Neural cell (in vitro differentiated cells): ENCODE data around the gene CA6. TPM values are rescaled to one million over a fixed set of nuclear protein-coding genes. Genes with fewer than 3 reads are reported as not detected.

Experiments used
- H2AFZ ChIP-seq: fragments of 200-600, 300-800 bp; sonication (generic), shearing (Covaris generic); 2 replicates; pipeline ENCODE4 v1.6.0; 2014; ENCODE audit warnings: low read depth, mild to moderate bottlenecking, antibody characterized with exemption, low read length, moderate library complexity
- H3F3A ChIP-seq: fragments of 200-600 bp; shearing (Covaris generic); 2 replicates; pipeline ENCODE4 v1.6.1; 2016; ENCODE audit warnings: mild to moderate bottlenecking, moderate library complexity, mixed read lengths, antibody characterized with exemption, low read length; ENCODE audit not compliant: insufficient read depth, poor library complexity, severe bottlenecking
- H3K27ac ChIP-seq: fragments of 200-600, 300-800 bp; sonication (generic), shearing (Covaris generic); 2 replicates; pipeline ENCODE4 v1.5.1; 2014; ENCODE audit warnings: mild to moderate bottlenecking, low read length, moderate library complexity
- H3K27me3 ChIP-seq: fragments of 300-800, 200-600 bp; sonication (generic), shearing (Covaris generic); 2 replicates; pipeline ENCODE4 v1.6.0; 2014; ENCODE audit warnings: mild to moderate bottlenecking, low read depth, low read length, moderate library complexity; ENCODE audit not compliant: insufficient read depth
- H3K36me3 ChIP-seq: fragments of 300-800, 200-600 bp; sonication (generic), shearing (Covaris generic); 2 replicates; pipeline ENCODE4 v1.5.1; 2014; ENCODE audit warnings: mild to moderate bottlenecking, antibody characterized with exemption, low read length, moderate library complexity; ENCODE audit not compliant: insufficient read depth
- H3K4me2 ChIP-seq: fragments of 300-800, 200-600 bp; sonication (generic), shearing (Covaris generic); 2 replicates; pipeline ENCODE4 v1.6.0; 2014; ENCODE audit warnings: mild to moderate bottlenecking, low read length
- H3K4me3 ChIP-seq: fragments of 300-800, 200-600 bp; sonication (generic), shearing (Covaris generic); 2 replicates; pipeline ENCODE4 v1.5.1; 2014; ENCODE audit warnings: mild to moderate bottlenecking, low read length, moderate library complexity
- H3K79me2 ChIP-seq: fragments of 200-600 bp; shearing (Covaris generic); replicated peaks from 2 replicates; pipeline ENCODE4 v1.6.0; 2014; ENCODE audit warnings: mild to moderate bottlenecking, low read length, moderate library complexity; ENCODE audit not compliant: insufficient read depth
- H3K9ac ChIP-seq: fragments of 300-800, 200-600 bp; sonication (generic), shearing (Covaris generic); 2 replicates; pipeline ENCODE4 v1.6.1; 2016; ENCODE audit warnings: mild to moderate bottlenecking, low read length, mixed read lengths
- H3K9me2 ChIP-seq: fragments of 200-600 bp; shearing (Covaris generic); 2 replicates; pipeline ENCODE4 v1.6.1; 2016; ENCODE audit warnings: mild to moderate bottlenecking, low read length, mixed read lengths; ENCODE audit not compliant: insufficient read depth
- H3K9me3 ChIP-seq: fragments of 200-600, 300-800 bp; sonication (generic), shearing (Covaris generic); 2 replicates; pipeline ENCODE4 v1.6.1; 2016; ENCODE audit warnings: mild to moderate bottlenecking, mixed run types, low read length, moderate library complexity, mixed read lengths
- H4K20me1 ChIP-seq: fragments of 200-600 bp; shearing (Covaris generic); 2 replicates; pipeline ENCODE4 v1.6.1; 2016; ENCODE audit warnings: mild to moderate bottlenecking, mixed run types; ENCODE audit not compliant: insufficient read depth
- CTCF ChIP-seq: fragments of 450-650 bp; IDR thresholded peaks from 2 replicates; pipeline ENCODE4 v1.5.1; 2014; ENCODE audit warnings: antibody characterized with exemption, mild to moderate bottlenecking, moderate library complexity; ENCODE audit not compliant: poor library complexity, severe bottlenecking
- EP300 ChIP-seq: fragments of 450-650 bp; conservative IDR thresholded peaks from 2 replicates; pipeline ENCODE4 v1.6.1; 2014; ENCODE audit warnings: antibody characterized with exemption, mild to moderate bottlenecking, moderate library complexity; ENCODE audit not compliant: poor library complexity, severe bottlenecking
- EZH2 ChIP-seq: fragments of 200-600, 300-800 bp; shearing (Covaris generic), sonication (generic); IDR thresholded peaks from 2 replicates; pipeline ENCODE4 v1.6.1; 2014; ENCODE audit warnings: antibody characterized with exemption, low read length, borderline replicate concordance, mild to moderate bottlenecking; ENCODE audit not compliant: insufficient read depth, poor library complexity, severe bottlenecking
- MXI1 ChIP-seq: fragments of 450-650 bp; conservative IDR thresholded peaks from 2 replicates; pipeline ENCODE4 v1.6.1; 2014; ENCODE audit warnings: antibody characterized with exemption, mild to moderate bottlenecking; ENCODE audit not compliant: poor library complexity, severe bottlenecking
- POLR2AphosphoS5 ChIP-seq: IDR thresholded peaks from 2 replicates; pipeline ENCODE4 v1.6.1; 2012
- RAD21 ChIP-seq: fragments of 450-650 bp; conservative IDR thresholded peaks from 2 replicates; pipeline ENCODE4 v1.6.1; 2014; ENCODE audit warnings: antibody characterized with exemption, mild to moderate bottlenecking, moderate library complexity
- REST ChIP-seq: IDR thresholded peaks from 2 replicates; pipeline ENCODE4 v1.6.1; 2012; ENCODE audit warnings: borderline replicate concordance
- SMC3 ChIP-seq: fragments of 450-650 bp; conservative IDR thresholded peaks from 2 replicates; pipeline ENCODE4 v1.6.1; 2014; ENCODE audit warnings: antibody characterized with exemption, mild to moderate bottlenecking, moderate library complexity; ENCODE audit not compliant: poor library complexity
- TAF1 ChIP-seq: IDR thresholded peaks from 2 replicates; pipeline ENCODE4 v1.6.1; 2012; ENCODE audit warnings: low read depth
- polyA plus RNA-seq: library from polyadenylated mRNA; depleted of rRNA; stranded (reverse); fragments of >200 nt; gene quantifications from 2 replicates; pipeline ENCODE4 v1.2.3, GENCODE V29; 2014

CA6 gene
- polyA plus RNA-seq, 1 donor from 2014 or later, result not detected

GRCh38 chr1:8962812-8963530 is 17.3 kb downstream of the CA6 start:
- Histone ChIP-seq H2AFZ (no peak overlapping the region), H4K20me1 (no peaks in the 10 kb centered on the region), H3K9me2 (no peaks in the 10 kb centered on the region), H3K4me2 (no peak overlapping the region), H3K27ac (no peak overlapping the region), H3K79me2 (no peaks in the 10 kb centered on the region), H3K4me3 (no peak overlapping the region), H3K9me3 (no peaks in the 10 kb centered on the region), H3K36me3 (no peaks in the 10 kb centered on the region), H3F3A (no peaks in the 10 kb centered on the region), H3K27me3 (no peaks in the 10 kb centered on the region), H3K9ac (no peak overlapping the region)
- TF ChIP-seq RAD21, result no peak
- no peak for TF ChIP-seq POLR2AphosphoS5
- TF ChIP-seq MXI1, result no peak
- no peak for TF ChIP-seq SMC3
- TF ChIP-seq EZH2, result no peak

GRCh38 chr1:8963963-8964362 is 18.3 kb downstream of the CA6 start:
- H3K9me2 ChIP-seq, result no peaks in the 10 kb centered on the region
- H3K36me3 ChIP-seq, result no peaks in the 10 kb centered on the region
- H3K9ac ChIP-seq, result no peak overlapping the region
- H3K27me3 ChIP-seq, result no peaks in the 10 kb centered on the region
- no peak overlapping the region for H3K4me3 ChIP-seq
- no peaks in the 10 kb centered on the region for H3F3A ChIP-seq
- no peak overlapping the region for H2AFZ ChIP-seq
- TF ChIP-seq REST, result no peak
- TF ChIP-seq RAD21, result no peak
- no peak for TF ChIP-seq MXI1
- TF ChIP-seq TAF1, result no peak
- TF ChIP-seq EP300, result no peak
- TF ChIP-seq SMC3, result no peak
- no peak for TF ChIP-seq POLR2AphosphoS5
- TF ChIP-seq CTCF, result no peak
- no peak for TF ChIP-seq EZH2
- no peak overlapping the region for H3K27ac ChIP-seq
- H4K20me1 ChIP-seq, result no peaks in the 10 kb centered on the region
- H3K4me2 ChIP-seq, result no peak overlapping the region
- no peaks in the 10 kb centered on the region for H3K79me2 ChIP-seq
- H3K9me3 ChIP-seq, result no peaks in the 10 kb centered on the region
